Stimulated activated CD4-positive, alpha-beta T cell treated with anti-CD3 and anti-CD28 coated beads, Interleukin-1b, Interleukin-23, amount 100 ng/mL, for 24 hours (primary cell): ENCODE data around the gene ACSS1.

Experiments
- DNase-seq, 4 experiments: peaks; one replicate each; pipeline ENCODE4 v3.0.0-alpha.2; 2020; ENCODE audit warnings: low read depth in 4 of 4, low spot score in 1 of 4

Gene ACSS1

DNA sequence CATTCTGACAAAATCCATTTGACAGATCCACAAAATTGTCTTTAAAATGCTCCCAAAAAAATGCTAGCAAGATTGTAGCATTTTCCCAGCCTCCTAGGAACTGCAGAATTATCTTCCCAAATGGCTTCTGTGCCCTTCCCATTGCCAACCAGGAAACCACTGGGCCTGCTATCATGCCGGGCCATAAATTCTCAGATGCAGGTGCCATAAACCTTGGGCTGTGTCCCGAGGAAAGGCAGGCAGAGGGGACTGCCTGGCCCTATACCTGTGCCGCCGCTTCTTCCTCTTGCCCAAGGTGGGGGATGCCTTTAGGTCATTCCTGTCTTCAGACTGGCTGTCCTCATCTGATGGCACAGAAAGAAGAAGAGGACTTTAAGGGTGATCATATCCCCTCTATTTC, 21.2 kb upstream of the ACSS1 start:
- no peak for DNase-seq

GRCh38 chr20:25078662-25079061, 20.7 kb upstream of the ACSS1 start:
- DNase-seq, result no peak

DNA sequence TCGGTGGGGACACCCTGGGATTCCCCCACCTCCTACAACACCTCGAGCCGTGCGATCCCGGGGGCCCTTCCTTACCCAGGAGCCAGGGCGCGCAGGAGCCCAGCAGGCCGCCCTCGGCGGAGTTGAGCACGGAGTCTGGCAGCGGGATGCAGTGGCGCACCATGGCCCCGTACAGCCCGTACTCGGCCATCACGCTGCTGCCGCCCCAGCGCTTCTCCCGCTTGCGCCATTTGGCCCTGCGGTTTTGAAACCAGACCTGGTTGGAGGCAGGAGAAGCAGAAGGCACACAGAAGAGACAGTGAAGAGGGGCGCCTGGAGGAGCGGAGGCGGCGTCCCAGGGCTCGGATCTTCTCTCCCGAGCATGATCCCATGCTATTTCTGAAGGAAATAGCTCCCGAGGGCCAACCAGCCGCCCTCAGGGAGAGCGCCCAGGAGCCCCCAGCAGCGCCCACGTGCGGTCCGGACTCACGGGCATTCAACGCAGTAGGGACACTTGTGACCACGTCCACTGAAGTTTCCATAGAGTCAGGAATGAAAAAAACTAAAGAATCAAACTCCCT, 19.8 kb upstream of the ACSS1 start:
- no peak for DNase-seq

DNA sequence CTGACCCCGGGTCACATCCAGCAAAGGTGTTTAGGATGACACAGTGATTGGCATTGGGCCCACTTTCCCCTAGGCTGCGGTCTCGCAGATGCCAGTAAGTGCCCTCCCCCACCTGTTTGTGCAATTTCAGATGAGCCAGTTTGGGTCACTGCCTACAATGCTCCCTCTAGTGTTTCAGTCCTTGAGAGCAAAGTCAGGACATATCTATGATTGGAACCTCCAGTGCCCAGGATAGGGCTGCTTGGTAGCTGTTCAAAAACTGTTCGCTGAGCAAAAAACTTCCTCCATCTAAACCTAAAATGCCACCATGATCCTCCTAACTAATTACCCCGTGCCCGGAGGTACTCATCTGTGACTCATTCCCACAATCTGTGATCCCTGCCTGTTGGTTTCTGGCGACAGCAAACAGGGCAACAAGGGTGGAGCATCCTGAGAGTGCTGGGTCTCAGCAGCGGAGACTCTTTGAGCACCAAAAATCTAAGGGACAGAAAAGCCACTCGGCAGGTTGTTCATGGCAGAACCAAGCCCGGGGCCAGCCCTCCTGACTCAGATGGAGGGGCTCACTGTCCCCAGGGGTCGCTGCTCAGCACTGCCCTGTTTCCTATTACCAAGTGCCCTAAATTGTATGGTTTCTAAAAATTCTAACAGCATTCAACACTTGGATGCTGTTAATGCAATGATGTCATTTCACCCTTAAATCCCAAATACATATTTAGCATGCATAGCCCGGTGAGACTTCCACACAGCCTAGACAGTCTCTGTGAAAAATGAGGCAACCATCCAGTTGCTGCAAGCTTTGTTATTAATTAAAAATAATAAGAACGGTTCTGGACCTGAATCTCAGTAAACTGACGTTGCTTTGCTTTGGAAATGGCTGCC, 19.0 kb upstream of the ACSS1 start:
- no peak for DNase-seq

- no peak for DNase-seq
These were observed 18.3 kb upstream of the ACSS1 start for GRCh38 chr20:25076201-25076600.

GRCh38 chr20:25073544-25073943, 15.6 kb upstream of the ACSS1 start:
- no peak for DNase-seq

DNA sequence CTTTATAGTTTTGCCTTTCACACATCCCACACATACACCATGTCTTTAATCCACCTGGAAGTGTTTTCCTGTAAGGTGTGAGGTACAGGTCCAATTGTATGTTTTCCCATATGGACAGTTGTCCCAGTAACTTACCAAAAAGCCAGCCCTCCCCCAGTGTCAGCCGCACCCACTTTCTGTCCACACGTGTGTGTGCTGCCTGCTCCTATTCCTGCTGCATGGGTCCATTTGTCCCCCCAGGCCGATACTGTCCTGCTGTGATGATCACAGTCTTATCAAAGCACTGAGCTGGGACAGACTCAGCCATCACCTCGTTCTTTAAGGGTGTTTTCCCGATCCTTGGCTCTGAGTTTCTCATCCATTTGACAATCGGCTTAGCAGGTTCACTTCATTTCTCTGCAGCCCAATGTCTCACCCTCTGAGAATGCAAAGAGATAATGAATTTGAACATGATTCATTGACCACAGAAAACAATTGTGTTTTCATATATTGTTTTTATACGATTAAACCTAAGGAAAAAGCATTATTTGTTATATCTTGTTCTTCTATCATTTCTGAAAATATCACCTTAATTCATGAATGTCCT, 14.4 kb upstream of the ACSS1 start:
- DNase-seq, result no peak

DNA sequence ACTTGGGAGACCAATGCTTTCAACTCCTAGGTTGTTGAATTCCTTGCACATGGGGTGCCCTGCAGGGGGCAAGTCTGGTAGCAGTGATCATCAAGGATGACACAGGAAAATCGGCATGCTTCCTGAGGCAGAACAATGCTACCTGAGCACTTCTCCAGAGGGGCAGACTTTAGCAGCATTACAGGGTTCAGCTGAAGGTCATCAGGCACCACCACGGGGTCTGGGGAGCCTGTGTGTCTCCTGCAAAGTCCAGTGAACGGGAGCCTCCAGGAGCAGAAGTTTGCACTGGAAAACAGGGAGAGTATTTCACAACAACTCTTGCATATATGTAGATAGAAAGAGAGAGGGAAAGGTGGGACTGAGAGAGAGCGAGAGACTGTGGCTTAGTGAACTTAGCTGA, 13.8 kb upstream of the ACSS1 start:
- no peak for DNase-seq

DNA sequence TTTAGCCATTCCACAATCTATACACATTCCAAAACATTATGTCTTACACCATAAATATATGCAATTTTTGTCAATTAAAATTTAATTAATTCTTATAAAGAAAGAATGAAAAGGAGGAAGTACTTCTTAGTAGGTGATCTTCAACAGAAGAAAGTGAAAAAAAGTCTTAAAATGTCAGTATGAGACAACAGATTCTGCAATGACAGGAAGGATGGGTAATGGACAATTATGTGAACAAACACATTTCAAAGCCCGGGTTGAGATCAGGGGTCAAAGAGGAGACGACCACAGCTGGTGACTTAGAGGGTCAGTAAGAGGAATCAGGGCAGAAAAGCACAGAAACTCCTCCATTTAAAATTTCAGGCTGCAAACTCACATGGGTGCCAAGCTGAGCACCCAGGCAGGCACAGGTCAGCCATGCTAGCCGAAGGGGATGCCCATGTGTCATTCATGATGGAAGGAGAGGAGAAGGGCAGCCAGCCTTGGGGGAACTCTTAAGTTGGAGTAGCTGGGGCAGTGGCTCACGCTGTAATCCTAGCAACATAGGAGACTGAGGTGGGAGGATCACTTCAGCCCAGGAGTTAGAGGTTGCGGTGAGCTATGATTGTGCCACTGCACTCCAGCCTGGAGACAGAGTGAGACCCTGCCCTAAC, 13.0 kb upstream of the ACSS1 start:
- no peak for DNase-seq

DNA sequence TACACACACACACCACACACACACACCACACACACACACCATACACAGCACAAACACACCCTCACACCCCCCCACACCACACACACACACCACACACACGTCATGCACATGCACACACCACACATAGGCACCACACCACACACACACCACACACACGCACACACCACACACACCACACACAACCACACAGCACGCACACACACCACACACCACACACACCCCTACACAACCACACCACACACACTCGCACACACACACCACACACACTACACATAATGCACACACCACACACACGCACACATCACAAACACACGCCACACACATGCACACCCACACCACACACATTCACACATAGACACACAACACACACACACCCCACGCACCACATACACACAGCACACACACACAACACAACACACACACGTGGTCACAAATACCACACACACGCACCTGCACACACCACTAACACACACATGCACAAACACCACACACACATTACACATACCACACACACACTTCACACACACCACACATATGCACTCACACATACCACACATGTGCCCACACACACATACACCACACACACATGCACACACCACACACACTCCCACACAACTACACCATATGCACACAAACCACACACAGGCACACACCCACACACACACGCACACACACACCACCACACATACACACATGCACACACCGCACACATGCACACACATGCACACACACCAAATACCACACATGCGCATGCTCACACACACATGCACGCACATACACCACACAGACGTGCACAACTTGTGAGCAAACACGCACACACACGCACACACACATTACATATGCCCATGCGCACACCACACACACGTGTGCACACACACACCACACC, 9.4 kb upstream of the ACSS1 start:
- DNase-seq, result no peak

GRCh38 chr20:25066386-25066785, 8.4 kb upstream of the ACSS1 start:
- DNase-seq, result no peak

- peak in 2 of 4 experiments; percentile 30 to 39 for DNase-seq
These were observed 7.8 kb upstream of the ACSS1 start for GRCh38 chr20:25065625-25066338.

GRCh38 chr20:25065072-25065624, 7.2 kb upstream of the ACSS1 start:
- DNase-seq, result no peak

GRCh38 chr20:25064561-25065071, 6.7 kb upstream of the ACSS1 start:
- DNase-seq, result no peak

DNA sequence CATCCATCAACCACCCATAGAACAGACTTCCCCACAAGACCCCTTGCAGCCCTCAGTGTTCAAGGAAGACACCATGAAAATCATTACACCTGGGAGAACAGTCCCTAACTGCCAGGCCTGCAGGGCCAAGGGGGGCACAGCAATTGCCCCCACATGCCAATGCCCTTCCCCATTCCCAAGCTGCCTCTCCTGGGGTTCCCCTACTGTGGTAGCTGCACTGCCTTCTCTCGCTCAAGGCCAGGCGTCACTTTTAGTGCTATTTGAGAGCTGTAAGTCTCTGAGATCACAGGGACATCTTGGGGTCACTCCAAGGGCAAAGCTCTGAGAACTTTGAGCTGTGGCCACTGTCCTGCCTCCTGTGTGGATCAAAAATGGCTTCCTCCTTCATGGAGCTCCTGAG, 6.0 kb upstream of the ACSS1 start:
- DNase-seq, result no peak

DNA sequence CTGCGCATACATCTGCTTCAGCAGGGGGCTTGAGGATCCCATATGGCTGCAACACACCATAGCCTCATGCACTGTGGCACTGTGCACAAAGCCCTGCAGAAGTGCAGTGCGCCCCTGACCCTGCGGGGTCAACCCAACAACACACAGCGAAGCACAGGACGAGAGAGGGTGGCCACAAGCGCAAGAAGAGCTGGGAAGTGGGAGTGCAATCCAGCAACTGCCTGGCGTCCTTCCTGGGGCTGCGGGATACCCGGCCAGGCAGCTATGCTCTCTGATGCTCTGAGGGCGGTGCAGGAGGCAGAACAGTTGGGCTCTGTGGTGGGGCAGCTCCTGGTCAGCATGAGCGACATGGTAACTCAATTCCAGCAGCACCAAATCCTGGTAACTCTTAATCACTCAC, 5.6 kb upstream of the ACSS1 start:
- DNase-seq, result no peak

DNA sequence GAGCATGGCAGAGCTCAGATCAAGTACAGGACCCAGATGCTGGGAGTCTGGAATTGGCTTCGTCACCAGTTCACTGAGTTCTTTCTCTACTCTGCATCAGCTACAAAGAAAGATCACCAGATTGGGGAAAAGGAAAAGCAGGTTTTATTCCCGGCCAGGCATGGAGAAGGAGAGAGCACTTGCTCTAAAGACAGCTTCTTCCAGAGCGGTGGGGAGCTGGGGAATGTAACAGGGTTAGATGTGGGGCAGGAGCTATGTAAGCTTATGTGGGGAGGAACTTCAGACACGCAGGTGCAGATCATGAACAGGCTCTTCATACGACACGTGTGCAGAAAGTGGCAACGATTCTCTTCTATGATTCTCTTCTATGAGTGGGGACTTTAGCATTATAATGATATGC, 4.9 kb upstream of the ACSS1 start:
- no peak for DNase-seq

- no peak for DNase-seq
These were observed 4.0 kb upstream of the ACSS1 start for GRCh38 chr20:25061821-25062530.

- DNase-seq, result no peak
These were observed 3.3 kb upstream of the ACSS1 start for GRCh38 chr20:25061103-25061799.
